ENCODE measurements around the gene PPARG. TPM values are rescaled to one million over a fixed set of nuclear protein-coding genes. Genes with fewer than 3 reads are reported as not detected.

Gene PPARG
- total RNA-seq, 1 donor from 2014 or later, result not detected

- H3K27ac Mint-ChIP-seq (ENCODE audit: unreplicated experiment), result no peak overlapping the region
- H3K27me3 Mint-ChIP-seq (ENCODE audit: low read depth), result peaks cover 23% of the 10 kb centered on the region
- H3K9me3 Mint-ChIP-seq, result no peaks in the 10 kb centered on the region
- no peak overlapping the region for H3K4me3 Mint-ChIP-seq
- TF ChIP-seq, protein P1, sequence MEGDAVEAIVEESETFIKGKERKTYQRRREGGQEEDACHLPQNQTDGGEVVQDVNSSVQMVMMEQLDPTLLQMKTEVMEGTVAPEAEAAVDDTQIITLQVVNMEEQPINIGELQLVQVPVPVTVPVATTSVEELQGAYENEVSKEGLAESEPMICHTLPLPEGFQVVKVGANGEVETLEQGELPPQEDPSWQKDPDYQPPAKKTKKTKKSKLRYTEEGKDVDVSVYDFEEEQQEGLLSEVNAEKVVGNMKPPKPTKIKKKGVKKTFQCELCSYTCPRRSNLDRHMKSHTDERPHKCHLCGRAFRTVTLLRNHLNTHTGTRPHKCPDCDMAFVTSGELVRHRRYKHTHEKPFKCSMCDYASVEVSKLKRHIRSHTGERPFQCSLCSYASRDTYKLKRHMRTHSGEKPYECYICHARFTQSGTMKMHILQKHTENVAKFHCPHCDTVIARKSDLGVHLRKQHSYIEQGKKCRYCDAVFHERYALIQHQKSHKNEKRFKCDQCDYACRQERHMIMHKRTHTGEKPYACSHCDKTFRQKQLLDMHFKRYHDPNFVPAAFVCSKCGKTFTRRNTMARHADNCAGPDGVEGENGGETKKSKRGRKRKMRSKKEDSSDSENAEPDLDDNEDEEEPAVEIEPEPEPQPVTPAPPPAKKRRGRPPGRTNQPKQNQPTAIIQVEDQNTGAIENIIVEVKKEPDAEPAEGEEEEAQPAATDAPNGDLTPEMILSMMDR (conservative IDR thresholded peaks at IDR 0.05), result no peak
- no peaks in the 10 kb centered on the region for H3K4me1 Mint-ChIP-seq
- DNase-seq (ENCODE audit: low read depth, low spot score), result no peak
- no peaks in the 10 kb centered on the region for H3K36me3 Mint-ChIP-seq (ENCODE audit: low read depth)
Measured at GRCh38 chr3:12299026-12299425, 10.2 kb downstream of the PPARG start.

GRCh38 chr3:12300137-12300536, 11.3 kb downstream of the PPARG start:
- H3K27me3 Mint-ChIP-seq (ENCODE audit: low read depth), result peaks cover 34% of the 10 kb centered on the region
- no peaks in the 10 kb centered on the region for H3K9me3 Mint-ChIP-seq
- H3K27ac Mint-ChIP-seq (ENCODE audit: unreplicated experiment), result no peak overlapping the region
- no peak overlapping the region for H3K4me3 Mint-ChIP-seq
- DNase-seq (ENCODE audit: low read depth, low spot score), result no peak
- no peaks in the 10 kb centered on the region for H3K36me3 Mint-ChIP-seq (ENCODE audit: low read depth)
- TF ChIP-seq, protein P1 (conservative IDR thresholded peaks at IDR 0.05), result no peak
- H3K4me1 Mint-ChIP-seq, result no peaks in the 10 kb centered on the region

GRCh38 chr3:12301031-12301430, 12.2 kb downstream of the PPARG start:
- no peak for DNase-seq (ENCODE audit: low read depth, low spot score)
- H3K4me3 Mint-ChIP-seq, result no peak overlapping the region
- no peaks in the 10 kb centered on the region for H3K9me3 Mint-ChIP-seq
- H3K36me3 Mint-ChIP-seq (ENCODE audit: low read depth), result no peaks in the 10 kb centered on the region
- H3K27ac Mint-ChIP-seq (ENCODE audit: unreplicated experiment), result no peak overlapping the region
- no peaks in the 10 kb centered on the region for H3K4me1 Mint-ChIP-seq
- H3K27me3 Mint-ChIP-seq (ENCODE audit: low read depth), result peaks cover 43% of the 10 kb centered on the region
- TF ChIP-seq, protein P1 (conservative IDR thresholded peaks at IDR 0.05), result no peak

DNA sequence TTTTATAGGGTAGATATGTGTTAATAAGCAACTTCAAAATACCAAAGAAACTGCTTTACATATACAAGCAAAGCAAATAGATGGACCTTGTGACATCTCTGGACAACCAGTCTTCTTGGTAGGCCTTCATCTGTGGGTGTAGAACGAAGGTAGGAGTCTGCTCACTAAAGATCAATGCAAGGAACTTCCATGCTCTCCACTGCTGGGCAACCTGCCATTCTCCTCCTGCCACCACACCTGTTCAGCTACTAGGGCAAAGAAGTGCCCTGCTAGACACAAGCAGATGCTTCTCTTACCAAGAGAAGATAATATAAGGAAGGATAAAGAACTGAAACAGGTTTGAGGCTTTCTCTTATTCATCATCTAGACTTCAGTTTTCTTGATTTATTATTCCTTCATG, 12.6 kb downstream of the PPARG start:
- H3K27ac Mint-ChIP-seq (ENCODE audit: unreplicated experiment), result no peak overlapping the region
- no peaks in the 10 kb centered on the region for H3K9me3 Mint-ChIP-seq
- no peaks in the 10 kb centered on the region for H3K4me1 Mint-ChIP-seq
- no peaks in the 10 kb centered on the region for H3K36me3 Mint-ChIP-seq (ENCODE audit: low read depth)
- peaks cover 42% of the 10 kb centered on the region for H3K27me3 Mint-ChIP-seq (ENCODE audit: low read depth)
- DNase-seq (ENCODE audit: low read depth, low spot score), result no peak
- TF ChIP-seq, protein P1 (conservative IDR thresholded peaks at IDR 0.05), result no peak
- H3K4me3 Mint-ChIP-seq, result no peak overlapping the region

- no peaks in the 10 kb centered on the region for H3K9me3 Mint-ChIP-seq
- H3K36me3 Mint-ChIP-seq (ENCODE audit: low read depth), result no peaks in the 10 kb centered on the region
- H3K27me3 Mint-ChIP-seq (ENCODE audit: low read depth), result peaks cover 42% of the 10 kb centered on the region
- H3K4me1 Mint-ChIP-seq, result no peaks in the 10 kb centered on the region
- TF ChIP-seq, protein P1 (conservative IDR thresholded peaks at IDR 0.05), result no peak
- no peak overlapping the region for H3K27ac Mint-ChIP-seq (ENCODE audit: unreplicated experiment)
- no peak overlapping the region for H3K4me3 Mint-ChIP-seq
- no peak for DNase-seq (ENCODE audit: low read depth, low spot score)
Measured at GRCh38 chr3:12302564-12302963, 13.7 kb downstream of the PPARG start.

- no peaks in the 10 kb centered on the region for H3K9me3 Mint-ChIP-seq
- TF ChIP-seq, protein P1 (conservative IDR thresholded peaks at IDR 0.05), result no peak
- H3K36me3 Mint-ChIP-seq (ENCODE audit: low read depth), result no peaks in the 10 kb centered on the region
- H3K4me3 Mint-ChIP-seq, result no peak overlapping the region
- H3K27me3 Mint-ChIP-seq (ENCODE audit: low read depth), result peaks cover 42% of the 10 kb centered on the region
- H3K27ac Mint-ChIP-seq (ENCODE audit: unreplicated experiment), result no peak overlapping the region
- DNase-seq (ENCODE audit: low read depth, low spot score), result no peak
- H3K4me1 Mint-ChIP-seq, result no peaks in the 10 kb centered on the region
Measured at GRCh38 chr3:12303534-12303933, 14.7 kb downstream of the PPARG start.
